A549 (cell line): ENCODE results near the gene NKD1.

Experiments used
- CBX8 ChIP-seq: fragments of 200-600 bp; sonication (generic); IDR thresholded peaks from 2 replicates; pipeline ENCODE4 v1.6.1; 2016
- CEBPB ChIP-seq, 2 experiments: fragments of >200 bp in 1 of 2; sonication (Bioruptor Twin) in 1 of 2; formaldehyde crosslinking in 1 of 2; IDR thresholded peaks; 2 replicates each; pipeline ENCODE4 v1.6.1; 2012 to 2016
- EP300 ChIP-seq, 2 experiments: fragments of >200 bp; sonication (Bioruptor Twin); formaldehyde crosslinking; IDR thresholded peaks; 2 replicates in 1 of 2; 3 replicates in 1 of 2; pipeline ENCODE4 v1.6.1; 2016 to 2017
- HDAC2 ChIP-seq: fragments of 200-600 bp; sonication (generic); IDR thresholded peaks from 2 replicates; pipeline ENCODE4 v1.6.1; 2016
- KDM5A ChIP-seq: fragments of 200-600 bp; sonication (generic); IDR thresholded peaks from 2 replicates; pipeline ENCODE4 v1.6.1; 2016; ENCODE audit warnings: antibody characterized with exemption, mild to moderate bottlenecking
- POLR2A ChIP-seq: IDR thresholded peaks from 2 replicates; pipeline ENCODE4 v1.6.1; 2012; ENCODE audit warnings: mild to moderate bottlenecking, low read length
- RAD21 ChIP-seq, 2 experiments: fragments of >200 bp in 1 of 2; sonication (Bioruptor Twin) in 1 of 2; formaldehyde crosslinking in 1 of 2; IDR thresholded peaks in 1 of 2; conservative IDR thresholded peaks in 1 of 2; 2 replicates in 1 of 2; 3 replicates in 1 of 2; pipeline ENCODE4 v1.6.1; 2012 to 2018; ENCODE audit warnings: inconsistent platforms in 1 of 2
- ZFP36 ChIP-seq: fragments of 450-650 bp; IDR thresholded peaks from 2 replicates; pipeline ENCODE4 v1.6.1; 2014; ENCODE audit warnings: borderline replicate concordance; ENCODE audit not compliant: partially characterized antibody
- TF ChIP-seq, protein P1 (sequence below): fragments of >200 bp; sonication (Bioruptor Twin); formaldehyde crosslinking; IDR thresholded peaks from 3 replicates; pipeline ENCODE4 v1.5.1; 2016
- TF ChIP-seq, protein P2 (sequence below): fragments of 450-650 bp; IDR thresholded peaks from 2 replicates; pipeline ENCODE4 v1.6.1; 2014; ENCODE audit warnings: antibody characterized with exemption
- TF ChIP-seq, protein P3 (sequence below): IDR thresholded peaks from 2 replicates; pipeline ENCODE4 v1.6.1; 2012

DNA sequence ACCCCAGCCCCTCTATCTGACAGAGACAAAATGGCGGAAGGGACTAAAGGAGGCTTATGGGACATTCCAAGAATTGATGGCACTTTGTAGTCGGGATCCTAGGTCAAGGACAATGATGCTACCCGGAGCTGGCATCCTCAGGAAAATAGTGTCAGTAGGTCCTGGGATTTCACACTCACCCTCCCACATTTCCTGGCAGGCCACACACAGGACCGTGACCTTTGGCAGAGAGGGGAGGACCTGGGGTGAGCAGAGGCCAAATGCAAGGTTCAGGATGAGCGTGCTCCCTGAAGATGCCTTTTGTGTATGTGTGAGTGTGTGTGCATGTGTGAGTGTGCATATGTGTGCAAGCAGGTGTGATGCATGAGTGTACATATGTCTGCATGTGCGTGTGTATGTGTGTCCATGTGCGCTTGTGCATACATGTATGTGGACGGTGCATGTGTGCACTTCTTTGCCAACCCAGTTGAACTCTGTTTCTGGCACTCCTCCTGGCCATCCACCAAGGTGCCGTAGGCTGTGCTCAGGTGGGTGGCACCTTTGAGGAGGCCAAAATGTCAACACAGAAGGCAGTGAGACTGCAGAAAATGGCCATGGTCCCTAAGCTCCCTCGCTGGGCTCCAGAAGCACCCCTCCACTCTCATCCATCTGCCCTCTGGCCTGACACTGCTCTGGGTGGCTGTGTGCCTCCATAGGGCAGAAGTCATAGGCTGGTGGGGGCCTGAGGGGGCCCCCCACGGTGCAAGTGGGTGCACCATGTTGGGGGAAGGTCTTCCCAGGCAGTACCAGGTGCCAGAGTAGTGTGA is 72.7 kb downstream of the NKD1 start:
- no peak for TF ChIP-seq CEBPB (IDR thresholded peaks at IDR 0.05)
- no peak for TF ChIP-seq POLR2A
- TF ChIP-seq, protein P1, sequence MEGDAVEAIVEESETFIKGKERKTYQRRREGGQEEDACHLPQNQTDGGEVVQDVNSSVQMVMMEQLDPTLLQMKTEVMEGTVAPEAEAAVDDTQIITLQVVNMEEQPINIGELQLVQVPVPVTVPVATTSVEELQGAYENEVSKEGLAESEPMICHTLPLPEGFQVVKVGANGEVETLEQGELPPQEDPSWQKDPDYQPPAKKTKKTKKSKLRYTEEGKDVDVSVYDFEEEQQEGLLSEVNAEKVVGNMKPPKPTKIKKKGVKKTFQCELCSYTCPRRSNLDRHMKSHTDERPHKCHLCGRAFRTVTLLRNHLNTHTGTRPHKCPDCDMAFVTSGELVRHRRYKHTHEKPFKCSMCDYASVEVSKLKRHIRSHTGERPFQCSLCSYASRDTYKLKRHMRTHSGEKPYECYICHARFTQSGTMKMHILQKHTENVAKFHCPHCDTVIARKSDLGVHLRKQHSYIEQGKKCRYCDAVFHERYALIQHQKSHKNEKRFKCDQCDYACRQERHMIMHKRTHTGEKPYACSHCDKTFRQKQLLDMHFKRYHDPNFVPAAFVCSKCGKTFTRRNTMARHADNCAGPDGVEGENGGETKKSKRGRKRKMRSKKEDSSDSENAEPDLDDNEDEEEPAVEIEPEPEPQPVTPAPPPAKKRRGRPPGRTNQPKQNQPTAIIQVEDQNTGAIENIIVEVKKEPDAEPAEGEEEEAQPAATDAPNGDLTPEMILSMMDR = no peak
- TF ChIP-seq RAD21 (conservative IDR thresholded peaks at IDR 0.05 in 1 of 2, IDR thresholded peaks at IDR 0.05 in 1 of 2) = no peak
- TF ChIP-seq, protein P2, sequence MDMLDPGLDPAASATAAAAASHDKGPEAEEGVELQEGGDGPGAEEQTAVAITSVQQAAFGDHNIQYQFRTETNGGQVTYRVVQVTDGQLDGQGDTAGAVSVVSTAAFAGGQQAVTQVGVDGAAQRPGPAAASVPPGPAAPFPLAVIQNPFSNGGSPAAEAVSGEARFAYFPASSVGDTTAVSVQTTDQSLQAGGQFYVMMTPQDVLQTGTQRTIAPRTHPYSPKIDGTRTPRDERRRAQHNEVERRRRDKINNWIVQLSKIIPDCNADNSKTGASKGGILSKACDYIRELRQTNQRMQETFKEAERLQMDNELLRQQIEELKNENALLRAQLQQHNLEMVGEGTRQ = no peak
- TF ChIP-seq KDM5A = no peak
- no peak for TF ChIP-seq EP300 (IDR thresholded peaks at IDR 0.05)
- TF ChIP-seq ZFP36 = no peak
- TF ChIP-seq, protein P3, sequence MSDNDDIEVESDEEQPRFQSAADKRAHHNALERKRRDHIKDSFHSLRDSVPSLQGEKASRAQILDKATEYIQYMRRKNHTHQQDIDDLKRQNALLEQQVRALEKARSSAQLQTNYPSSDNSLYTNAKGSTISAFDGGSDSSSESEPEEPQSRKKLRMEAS = no peak
- TF ChIP-seq CBX8 = no peak
- TF ChIP-seq HDAC2 = no peak
